WTC11 (cell line): ENCODE results near the gene ARRB2.

ENCODE experiments used
- ELF4 ChIP-seq: sonication (generic); formaldehyde crosslinking; IDR thresholded peaks from 2 replicates; pipeline ENCODE4 v1.8.1; 2022; ENCODE audit warnings: low read depth, mild to moderate bottlenecking, moderate library complexity, missing genetic modification reagents
- TP53 ChIP-seq: sonication (generic); formaldehyde crosslinking; IDR thresholded peaks from 2 replicates; pipeline ENCODE4 v1.8.1; 2023; ENCODE audit warnings: mild to moderate bottlenecking, missing genetic modification reagents
- TF ChIP-seq, protein P1 (sequence below): fragments of 200-600 bp; IDR thresholded peaks from 2 replicates; pipeline ENCODE4 v1.8.0; 2022; ENCODE audit warnings: antibody characterized with exemption
- TF ChIP-seq, protein P2 (sequence below): sonication (generic); formaldehyde crosslinking; IDR thresholded peaks from 2 replicates; pipeline ENCODE4 v1.8.0; 2022; ENCODE audit warnings: mild to moderate bottlenecking, missing genetic modification reagents

DNA sequence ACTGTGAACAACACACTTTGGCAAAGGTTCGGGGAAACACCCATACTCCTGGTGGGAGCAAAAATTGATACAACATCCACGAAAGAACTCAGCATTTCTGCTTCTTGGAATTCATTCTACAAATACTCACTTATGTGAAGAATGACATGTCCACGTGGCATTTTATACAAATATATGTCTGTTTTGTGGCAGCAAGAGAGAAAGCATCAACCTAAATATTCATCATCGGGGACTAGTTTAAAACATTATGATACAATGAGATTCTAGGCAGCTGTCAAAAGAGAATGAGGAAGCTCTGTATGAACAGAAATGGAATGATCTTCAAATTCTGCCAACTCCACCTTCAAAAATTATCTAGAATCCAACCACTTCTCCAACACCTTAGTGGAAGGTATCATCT lies 43.3 kb upstream of the ARRB2 start:
- TF ChIP-seq ELF4 (no peak), TP53 (CRISPR knock-in tag) (no peak)
- TF ChIP-seq, protein P1, sequence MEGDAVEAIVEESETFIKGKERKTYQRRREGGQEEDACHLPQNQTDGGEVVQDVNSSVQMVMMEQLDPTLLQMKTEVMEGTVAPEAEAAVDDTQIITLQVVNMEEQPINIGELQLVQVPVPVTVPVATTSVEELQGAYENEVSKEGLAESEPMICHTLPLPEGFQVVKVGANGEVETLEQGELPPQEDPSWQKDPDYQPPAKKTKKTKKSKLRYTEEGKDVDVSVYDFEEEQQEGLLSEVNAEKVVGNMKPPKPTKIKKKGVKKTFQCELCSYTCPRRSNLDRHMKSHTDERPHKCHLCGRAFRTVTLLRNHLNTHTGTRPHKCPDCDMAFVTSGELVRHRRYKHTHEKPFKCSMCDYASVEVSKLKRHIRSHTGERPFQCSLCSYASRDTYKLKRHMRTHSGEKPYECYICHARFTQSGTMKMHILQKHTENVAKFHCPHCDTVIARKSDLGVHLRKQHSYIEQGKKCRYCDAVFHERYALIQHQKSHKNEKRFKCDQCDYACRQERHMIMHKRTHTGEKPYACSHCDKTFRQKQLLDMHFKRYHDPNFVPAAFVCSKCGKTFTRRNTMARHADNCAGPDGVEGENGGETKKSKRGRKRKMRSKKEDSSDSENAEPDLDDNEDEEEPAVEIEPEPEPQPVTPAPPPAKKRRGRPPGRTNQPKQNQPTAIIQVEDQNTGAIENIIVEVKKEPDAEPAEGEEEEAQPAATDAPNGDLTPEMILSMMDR: no peak
- TF ChIP-seq, protein P2, sequence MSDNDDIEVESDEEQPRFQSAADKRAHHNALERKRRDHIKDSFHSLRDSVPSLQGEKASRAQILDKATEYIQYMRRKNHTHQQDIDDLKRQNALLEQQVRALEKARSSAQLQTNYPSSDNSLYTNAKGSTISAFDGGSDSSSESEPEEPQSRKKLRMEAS: no peak
